CD14-positive monocyte (primary cell): ENCODE measurements around the gene SPPL2A. TPM values are rescaled to one million over a fixed set of nuclear protein-coding genes. Genes with fewer than 3 reads are reported as not detected.

ENCODE experiments used
- DNase-seq, 3 donors: peaks; one replicate each; pipeline ENCODE4 v3.0.0-alpha.2; 2011 to 2022
- H2AFZ ChIP-seq: 2 replicates; pipeline ENCODE4 v1.6.0; 2012; ENCODE audit warnings: mild to moderate bottlenecking, low read depth, low read length, inconsistent platforms; ENCODE audit not compliant: insufficient read depth, poor library complexity, severe bottlenecking
- H3K27ac ChIP-seq, 2 donors: 1 replicate in 1 of 2; 2 replicates in 1 of 2; pipeline ENCODE4 v1.5.1; 2012 to 2013; ENCODE audit warnings: low read length in 2 of 2, control low read depth in 1 of 2, inconsistent platforms in 1 of 2, low read depth in 1 of 2, mild to moderate bottlenecking in 1 of 2
- H3K27me3 ChIP-seq, 2 donors: one replicate each; pipeline versions ENCODE4 v1.6.0 to v1.6.1; 2011 to 2013; ENCODE audit warnings: low read length in 2 of 2; ENCODE audit not compliant: control insufficient read depth in 2 of 2, insufficient read depth in 2 of 2
- H3K36me3 ChIP-seq, 2 donors: replicated peaks in 1 of 2; 1 replicate in 1 of 2; 2 replicates in 1 of 2; pipeline versions ENCODE4 v1.5.1 to v1.6.1; 2012 to 2013; ENCODE audit warnings: low read length in 2 of 2, control low read depth in 1 of 2, inconsistent platforms in 1 of 2, mild to moderate bottlenecking in 1 of 2; ENCODE audit not compliant: insufficient read depth in 2 of 2, control insufficient read depth in 1 of 2
- H3K4me1 ChIP-seq, 2 donors: 1 replicate in 1 of 2; 2 replicates in 1 of 2; pipeline versions ENCODE4 v1.5.1 to v1.6.1; 2012 to 2013; ENCODE audit warnings: low read length in 2 of 2, control low read depth in 1 of 2, inconsistent platforms in 1 of 2, mild to moderate bottlenecking in 1 of 2, moderate library complexity in 1 of 2; ENCODE audit not compliant: insufficient read depth in 2 of 2, control insufficient read depth in 1 of 2
- H3K4me2 ChIP-seq: replicated peaks from 2 replicates; pipeline ENCODE3; 2012; ENCODE audit warnings: low read length, moderate library complexity, mild to moderate bottlenecking; ENCODE audit not compliant: poor library complexity, severe bottlenecking; ENCODE audit errors: extremely low read depth
- H3K4me3 ChIP-seq, 3 experiments: fragments of 200-600 bp in 1 of 3; sonication (generic) in 1 of 3; replicated peaks in 1 of 3; 1 replicate in 2 of 3; 2 replicates in 1 of 3; pipeline ENCODE4 v1.5.1; 2011 to 2013; ENCODE audit warnings: low read length in 3 of 3, mild to moderate bottlenecking in 3 of 3, control low read depth in 2 of 3, low read depth in 2 of 3, inconsistent platforms in 1 of 3, moderate library complexity in 1 of 3
- H3K79me2 ChIP-seq: 2 replicates; pipeline ENCODE4 v1.6.0; 2012; ENCODE audit warnings: mild to moderate bottlenecking, control low read depth, inconsistent platforms, low read length, moderate library complexity; ENCODE audit not compliant: insufficient read depth
- H3K9ac ChIP-seq: 2 replicates; pipeline ENCODE4 v1.6.0; 2017; ENCODE audit warnings: low read length, mild to moderate bottlenecking; ENCODE audit not compliant: insufficient read depth, poor library complexity, severe bottlenecking
- H3K9me3 ChIP-seq, 2 donors: replicated peaks in 1 of 2; 1 replicate in 1 of 2; 2 replicates in 1 of 2; pipeline versions ENCODE4 v1.5.1 to v1.6.1; 2012 to 2013; ENCODE audit warnings: low read length in 2 of 2, control low read depth in 1 of 2; ENCODE audit not compliant: control insufficient read depth in 1 of 2, insufficient read depth in 1 of 2
- H4K20me1 ChIP-seq: 2 replicates; pipeline ENCODE4 v1.6.0; 2012; ENCODE audit warnings: mild to moderate bottlenecking, low read length, control low read depth, moderate library complexity; ENCODE audit not compliant: insufficient read depth
- H3K27ac Mint-ChIP-seq, 7 donors: one replicate each; pipeline ENCODE4 v1.8.0; 2020; ENCODE audit warnings: mild to moderate bottlenecking in 7 of 7, mixed read lengths in 7 of 7, moderate library complexity in 6 of 7, inconsistent platforms in 2 of 7
- H3K27me3 Mint-ChIP-seq, 3 donors: one replicate each; pipeline ENCODE4 v1.8.0; 2021 to 2022; ENCODE audit warnings: low read depth in 3 of 3, mild to moderate bottlenecking in 3 of 3, mixed read lengths in 3 of 3, moderate library complexity in 3 of 3, inconsistent platforms in 1 of 3
- H3K36me3 Mint-ChIP-seq, 2 donors: one replicate each; pipeline ENCODE4 v1.8.0; 2020; ENCODE audit warnings: mixed read lengths in 2 of 2, inconsistent platforms in 1 of 2, mild to moderate bottlenecking in 1 of 2
- H3K4me1 Mint-ChIP-seq: one replicate; pipeline ENCODE4 v1.8.0; 2020; ENCODE audit warnings: mild to moderate bottlenecking, mixed read lengths
- H3K4me3 Mint-ChIP-seq, 2 donors: one replicate each; pipeline ENCODE4 v1.8.0; 2020; ENCODE audit warnings: mild to moderate bottlenecking in 2 of 2, mixed read lengths in 2 of 2, moderate library complexity in 1 of 2
- H3K9me3 Mint-ChIP-seq, 7 donors: one replicate each; pipeline ENCODE4 v1.8.0; 2020 to 2022; ENCODE audit warnings: mixed read lengths in 7 of 7, mild to moderate bottlenecking in 6 of 7, moderate library complexity in 6 of 7, inconsistent platforms in 2 of 7
- CTCF ChIP-seq: fragments of 200-600 bp; IDR thresholded peaks from one replicate; pipeline ENCODE4 v1.8.0; 2022; ENCODE audit warnings: antibody characterized with exemption, mild to moderate bottlenecking
- WGBS: methylation state at CpG from one replicate; pipeline ENCODE4 v1.1.5; 2013; ENCODE audit warnings: missing lambda C conversion rate; ENCODE audit not compliant: insufficient coverage; 5-methylcytosine and 5-hydroxymethylcytosine counted together
- intact Hi-C, 2 donors: fragments of 100-400 bp; cut with micrococcal nuclease; formaldehyde crosslinking; loops; one replicate each; pipeline versions ENCODE4 v1.15.0 to v1.15.1; 2023
- polyA plus RNA-seq, 3 donors: library from polyadenylated mRNA; depleted of rRNA in 1 of 3; unstranded in 2 of 3; stranded (reverse) in 1 of 3; fragments of 300-500 nt in 2 of 3; fragments of >200 nt in 1 of 3; fragmentation: Illumina TruSeq in 2 of 3; gene quantifications; 1 replicate in 2 of 3; 2 replicates in 1 of 3; pipeline ENCODE4 v1.2.3, GENCODE V29; 2012 to 2021

The SPPL2A gene
- polyA plus RNA-seq, 3 donors = 111 to 204 (median 190) TPM

GRCh38 chr15:50808728-50809127 is 43.2 kb upstream of the SPPL2A start:
- TF ChIP-seq CTCF = no peak
- no peaks in the 10 kb centered on the region for H4K20me1 ChIP-seq
- H2AFZ ChIP-seq = no peak overlapping the region
- Mint-ChIP-seq H3K4me3 (no peak overlapping the region), H3K9me3 (peaks cover 0 to 3% (median 0%) of the 10 kb centered on the region in 7 donors), H3K27ac (no peak overlapping the region), H3K36me3 (no peaks in the 10 kb centered on the region), H3K4me1 (peaks cover 4% of the 10 kb centered on the region), H3K27me3 (peaks cover 0 to 3% (median 0%) of the 10 kb centered on the region in 3 donors)
- no peak overlapping the region for H3K4me2 ChIP-seq
- no peaks in the 10 kb centered on the region for H3K4me1 ChIP-seq
- no peak overlapping the region for H3K27ac ChIP-seq
- WGBS = 79% methylated on average over 4 of the region's 5 CpGs
- no peak for DNase-seq
- no peaks in the 10 kb centered on the region for H3K27me3 ChIP-seq
- no peak overlapping the region for H3K9ac ChIP-seq
- H3K9me3 ChIP-seq = no peaks in the 10 kb centered on the region
- no peaks in the 10 kb centered on the region for H3K79me2 ChIP-seq
- no peaks in the 10 kb centered on the region for H3K36me3 ChIP-seq
- intact Hi-C loops = no loop called here
- no peak overlapping the region for H3K4me3 ChIP-seq

GRCh38 chr15:50803479-50804180 is 38.1 kb upstream of the SPPL2A start:
- Histone ChIP-seq H3K79me2 (no peaks in the 10 kb centered on the region), H4K20me1 (no peaks in the 10 kb centered on the region), H3K9ac (no peak overlapping the region), H3K27ac (no peak overlapping the region), H3K9me3 (no peaks in the 10 kb centered on the region), H3K36me3 (no peaks in the 10 kb centered on the region), H3K4me2 (no peak overlapping the region), H3K4me1 (no peaks in the 10 kb centered on the region), H3K4me3 (no peak overlapping the region), H2AFZ (peak overlapping the region; percentile 59), H3K27me3 (no peaks in the 10 kb centered on the region)
- no peak for TF ChIP-seq CTCF
- peaks cover 0 to 3% (median 0%) of the 10 kb centered on the region in 3 donors for H3K27me3 Mint-ChIP-seq
- WGBS = no CpG with 5 or more reads among the region's 2 CpGs
- peaks cover 8% of the 10 kb centered on the region for H3K4me1 Mint-ChIP-seq
- peak in 1 of 3 donors; percentile 10 for DNase-seq
- no peaks in the 10 kb centered on the region for H3K36me3 Mint-ChIP-seq
- peaks cover 0 to 2% (median 0%) of the 10 kb centered on the region in 7 donors for H3K9me3 Mint-ChIP-seq
- H3K27ac Mint-ChIP-seq = no peak overlapping the region
- intact Hi-C loops = no loop called here
- H3K4me3 Mint-ChIP-seq = no peak overlapping the region
